ENCODE data around the gene GATA5.

GRCh38 chr20:62476056-62476838 is 452 bp upstream of the GATA5 start:
- TF ChIP-seq POLR2A (IDR thresholded peaks at IDR 0.05) (no peak), CTCF (IDR thresholded peaks at IDR 0.05) (no peak)

Data from uterus (tissue), 2 donors.